HCT116 (cell line): Measurements from ENCODE around the gene CXorf38. TPM values are rescaled to one million over a fixed set of nuclear protein-coding genes. Genes with fewer than 3 reads are reported as not detected.

Source experiments
- ATAC-seq: fragments of 200-7000 bp; cut with Tn5 transposase; 2 replicates; pipeline ENCODE4 v1.9.1; 2020; ENCODE audit warnings: mild to moderate bottlenecking, moderate library complexity
- BruUV-seq: library from RNA; stranded (reverse); fragments of 400-500 nt; replicated peaks from 2 replicates; lab custom pipeline; 2021; lab: Mats Ljungman, UMichigan
- CTCF ChIA-PET: fragments of 300-600 bp; sonication (Branson Sonifier 250); formaldehyde crosslinking; loops from one replicate; lab custom pipeline; 2021; ENCODE audit warnings: antibody characterized with exemption; lab: Charles Lee
- POLR2A ChIA-PET: fragments of 300-600, 350-600 bp; sonication (Branson Sonifier 250); formaldehyde crosslinking; loops from one replicate; lab custom pipeline; 2021; ENCODE audit warnings: antibody characterized with exemption; lab: Charles Lee
- RAD21 ChIA-PET, 2 experiments: fragments of 300-600 bp; sonication (Branson Sonifier 250); formaldehyde crosslinking; loops; one replicate each; lab custom pipeline; 2023; ENCODE audit warnings: low total read pairs in 2 of 2; ENCODE audit not compliant: uncharacterized antibody in 2 of 2, unreplicated experiment in 2 of 2, low non-redundant PET in 1 of 2; lab: Charles Lee
- DNase-seq: peaks from one replicate; pipeline ENCODE4 v3.0.0-alpha.2; 2010; ENCODE audit warnings: low read depth, low spot score
- H2AFZ ChIP-seq: fragments of 200-600 bp; shearing (Covaris generic), sonication (generic); 2 replicates; pipeline ENCODE4 v1.6.1; 2017; ENCODE audit warnings: low read depth, mixed run types, mixed read lengths, antibody characterized with exemption, low read length; ENCODE audit not compliant: poor library complexity, severe bottlenecking
- H3K27ac ChIP-seq: 2 replicates; pipeline ENCODE4 v1.5.1; 2012; ENCODE audit warnings: low read depth, low read length
- H3K27me3 ChIP-seq: fragments of 200-600 bp; sonication (generic); 2 replicates; pipeline ENCODE4 v1.6.1; 2016; ENCODE audit warnings: mixed run types, low read length, mixed read lengths; ENCODE audit not compliant: insufficient read depth
- H3K36me3 ChIP-seq, 2 experiments: fragments of 200-500 bp in 1 of 2; fragments of 200-600 bp in 1 of 2; sonication (Bioruptor generic) in 1 of 2; sonication (generic) in 1 of 2; 2 replicates each; pipeline versions ENCODE4 v1.5.1 to v1.6.1; 2014 to 2016; ENCODE audit warnings: low read length in 2 of 2, inconsistent platforms in 1 of 2, mixed read lengths in 1 of 2, mixed run types in 1 of 2; ENCODE audit not compliant: insufficient read depth in 2 of 2, control insufficient read depth in 1 of 2
- H3K4me1 ChIP-seq, 2 experiments: fragments of 200-600 bp in 1 of 2; sonication (generic) in 1 of 2; 2 replicates each; pipeline versions ENCODE4 v1.5.1 to v1.6.1; 2012 to 2017; ENCODE audit warnings: low read length in 2 of 2, inconsistent platforms in 1 of 2, mild to moderate bottlenecking in 1 of 2, mixed read lengths in 1 of 2, mixed run types in 1 of 2, moderate library complexity in 1 of 2; ENCODE audit not compliant: insufficient read depth in 2 of 2, control insufficient read depth in 1 of 2
- H3K4me2 ChIP-seq: fragments of 200-600 bp; sonication (generic); 2 replicates; pipeline ENCODE4 v1.6.1; 2017; ENCODE audit warnings: mixed run types, low read length, mixed read lengths
- H3K4me3 ChIP-seq, 2 experiments: fragments of 200-600 bp in 1 of 2; sonication (generic) in 1 of 2; replicated peaks in 1 of 2; 2 replicates each; pipeline ENCODE4 v1.5.1; 2011 to 2016; ENCODE audit warnings: low read length in 2 of 2, control low read depth in 1 of 2, low read depth in 1 of 2, mild to moderate bottlenecking in 1 of 2, mixed read lengths in 1 of 2, mixed run types in 1 of 2
- H3K79me2 ChIP-seq: fragments of 200-600 bp; sonication (generic); 2 replicates; pipeline ENCODE4 v1.6.1; 2017; ENCODE audit warnings: mild to moderate bottlenecking, mixed run types, low read length, moderate library complexity, mixed read lengths; ENCODE audit not compliant: insufficient read depth
- H3K9ac ChIP-seq: fragments of 200-600 bp; sonication (generic); 2 replicates; pipeline ENCODE4 v1.6.1; 2016; ENCODE audit warnings: low read length, mixed read lengths
- H3K9me2 ChIP-seq: fragments of 200-600 bp; sonication (generic), shearing (Covaris generic); 2 replicates; pipeline ENCODE4 v1.6.1; 2017; ENCODE audit warnings: mixed run types, mild to moderate bottlenecking, moderate library complexity; ENCODE audit not compliant: insufficient read depth
- H3K9me3 ChIP-seq, 2 experiments: fragments of 200-500 bp in 1 of 2; fragments of 200-600 bp in 1 of 2; sonication (Bioruptor generic) in 1 of 2; sonication (generic) in 1 of 2; 2 replicates each; pipeline ENCODE4 v1.6.1; 2014 to 2017; ENCODE audit warnings: low read length in 2 of 2, mixed read lengths in 2 of 2, inconsistent platforms in 1 of 2, low read depth in 1 of 2, mild to moderate bottlenecking in 1 of 2, mixed run types in 1 of 2, moderate library complexity in 1 of 2; ENCODE audit not compliant: control insufficient read depth in 1 of 2, insufficient read depth in 1 of 2
- H4K20me1 ChIP-seq: fragments of 200-600 bp; sonication (generic), shearing (Covaris generic); 2 replicates; pipeline ENCODE4 v1.6.1; 2017; ENCODE audit warnings: mixed run types, mild to moderate bottlenecking, moderate library complexity; ENCODE audit not compliant: insufficient read depth
- EGR1 ChIP-seq: IDR thresholded peaks from 2 replicates; pipeline ENCODE4 v1.6.1; 2012; ENCODE audit warnings: low read depth
- POLR2A ChIP-seq: IDR thresholded peaks from 2 replicates; pipeline ENCODE4 v1.7.0; 2011; ENCODE audit warnings: borderline replicate concordance; ENCODE audit not compliant: insufficient read depth, insufficient read length; ENCODE audit errors: extremely low read depth
- POLR2AphosphoS5 ChIP-seq: IDR thresholded peaks from 2 replicates; pipeline ENCODE4 v1.6.1; 2011; ENCODE audit warnings: mild to moderate bottlenecking, low read depth, low read length, moderate library complexity
- REST ChIP-seq: IDR thresholded peaks from 2 replicates; pipeline ENCODE4 v1.6.1; 2012; ENCODE audit warnings: low read depth
- SIN3A ChIP-seq: IDR thresholded peaks from 2 replicates; pipeline ENCODE4 v1.6.1; 2012; ENCODE audit warnings: low read depth
- SRF ChIP-seq: IDR thresholded peaks from 2 replicates; pipeline ENCODE4 v1.6.1; 2012; ENCODE audit warnings: low read depth
- ZFX ChIP-seq: fragments of 450-650 bp; IDR thresholded peaks from 2 replicates; pipeline ENCODE4 v1.6.1; 2017
- intact Hi-C: fragments of 100-400 bp; cut with micrococcal nuclease; formaldehyde crosslinking; loops from 2 replicates; pipeline ENCODE4 v1.10.0; 2022
- total RNA-seq: library from RNA; stranded (reverse); gene quantifications from one replicate; pipeline ENCODE4 v1.2.1, GENCODE V29; 2021; ENCODE audit not compliant: unreplicated experiment

The CXorf38 gene
- total RNA-seq, 1 experiment from 2014 or later = 11.5 TPM

DNA sequence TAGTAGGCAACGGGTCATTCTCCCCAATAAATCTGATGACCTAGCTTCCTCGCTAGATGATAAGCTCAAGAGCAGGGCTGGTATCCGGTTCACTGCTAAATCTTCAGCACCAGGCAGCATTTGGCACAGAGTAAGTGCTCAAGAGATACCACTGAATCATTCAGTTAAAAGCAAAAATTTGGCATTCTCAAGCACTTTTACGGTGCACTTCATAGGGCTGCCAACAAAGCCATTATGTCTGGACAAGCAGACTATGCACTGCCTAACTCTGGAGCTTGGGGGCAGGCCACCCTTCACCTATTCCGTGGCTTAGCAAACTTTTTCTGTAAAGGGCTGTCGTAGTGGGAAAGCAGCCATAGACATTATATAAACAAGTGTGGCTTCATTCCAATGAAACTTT, 23.8 kb upstream of the CXorf38 start:
- H3K9ac ChIP-seq = no peak overlapping the region
- RAD21 ChIA-PET = no interaction called here
- intact Hi-C loops = no loop called here
- TF ChIP-seq SIN3A = no peak
- no peak for TF ChIP-seq ZFX
- no peak for TF ChIP-seq POLR2A
- TF ChIP-seq REST = no peak
- TF ChIP-seq SRF = no peak
- no peak for TF ChIP-seq POLR2AphosphoS5
- no peak for TF ChIP-seq EGR1
- TF ChIP-seq, all 23 proteins: peak for 0
- Histone ChIP-seq H2AFZ (no peak overlapping the region), H3K4me1 (no peaks in the 10 kb centered on the region), H4K20me1 (no peaks in the 10 kb centered on the region), H3K79me2 (no peaks in the 10 kb centered on the region), H3K9me3 (no peaks in the 10 kb centered on the region), H3K9me2 (no peaks in the 10 kb centered on the region), H3K27ac (no peak overlapping the region), H3K4me2 (no peak overlapping the region), H3K4me3 (no peak overlapping the region), H3K27me3 (no peaks in the 10 kb centered on the region), H3K36me3 (peaks cover 3 to 14% of the 10 kb centered on the region in 2 experiments; a peak in 3 of 4 replicates)
- ATAC-seq = no peak
- ChIA-PET POLR2A (no interaction called here), CTCF (no interaction called here)
- no TSS peak for BruUV-seq
- no peak for DNase-seq
